ENCODE measurements around the gene MTTP. TPM values are rescaled to one million over a fixed set of nuclear protein-coding genes. Genes with fewer than 3 reads are reported as not detected.

The MTTP gene
- total RNA-seq, 1 experiment from 2014 or later: 0.20 TPM

- no peaks in the 10 kb centered on the region for H3K79me2 ChIP-seq (ENCODE audit: insufficient read depth, low read length)
- CTCF ChIA-PET: no interaction called here
- no peaks in the 10 kb centered on the region for H3K9me3 ChIP-seq (ENCODE audit: control insufficient read depth in 1 of 2, insufficient read depth in 1 of 2, low read depth in 1 of 2, low read length in 2 of 2)
- H3K27ac ChIP-seq (ENCODE audit: low read depth, low read length): no peak overlapping the region
- H3K36me3 ChIP-seq (ENCODE audit: control insufficient read depth in 1 of 2, insufficient read depth in 2 of 2, low read length in 2 of 2): no peaks in the 10 kb centered on the region
- no peaks in the 10 kb centered on the region for H3K27me3 ChIP-seq (ENCODE audit: insufficient read depth, low read length)
- RAD21 ChIA-PET (ENCODE audit: low non-redundant PET in 1 of 2, low total read pairs in 2 of 2, uncharacterized antibody in 2 of 2, unreplicated experiment in 2 of 2): no interaction called here
- TF ChIP-seq SIN3A (IDR thresholded peaks at IDR 0.05; ENCODE audit: low read depth) (no peak), ATF3 (IDR thresholded peaks at IDR 0.05) (no peak), CEBPB (IDR thresholded peaks at IDR 0.05; ENCODE audit: low read depth) (no peak), CTCF (IDR thresholded peaks at IDR 0.05 in 2 of 3, conservative IDR thresholded peaks at IDR 0.05 in 1 of 3; ENCODE audit: borderline replicate concordance in 1 of 3, insufficient read depth in 1 of 3, low read depth in 2 of 3, low read length in 2 of 3) (no peak), EZH2phosphoT487 (IDR thresholded peaks at IDR 0.05; ENCODE audit: borderline replicate concordance) (no peak), CBX3 (IDR thresholded peaks at IDR 0.05; ENCODE audit: low read depth) (no peak), JUND (IDR thresholded peaks at IDR 0.05) (no peak), POLR2A (IDR thresholded peaks at IDR 0.05; ENCODE audit: borderline replicate concordance, extremely low read depth, insufficient read depth, insufficient read length) (no peak), TCF7L2 (IDR thresholded peaks at IDR 0.05; ENCODE audit: borderline replicate concordance, extremely low read depth, insufficient read depth, insufficient read length) (no peak), ELF1 (IDR thresholded peaks at IDR 0.05; ENCODE audit: borderline replicate concordance, low read depth) (no peak), EGR1 (IDR thresholded peaks at IDR 0.05; ENCODE audit: low read depth) (no peak), SRF (IDR thresholded peaks at IDR 0.05; ENCODE audit: low read depth) (no peak), POLR2AphosphoS5 (IDR thresholded peaks at IDR 0.05; ENCODE audit: low read depth, low read length) (no peak), ZBTB33 (IDR thresholded peaks at IDR 0.05; ENCODE audit: extremely low read depth, insufficient replicate concordance, low read length) (no peak), FOSL1 (IDR thresholded peaks at IDR 0.05; ENCODE audit: low read depth) (no peak)
- ATAC-seq (no peak), DNase-seq (ENCODE audit: low read depth, low spot score) (no peak)
- H3K4me1 ChIP-seq (ENCODE audit: control insufficient read depth in 1 of 2, insufficient read depth in 2 of 2, low read length in 2 of 2): no peaks in the 10 kb centered on the region
- H3K4me3 ChIP-seq (replicated peaks in 1 of 2; ENCODE audit: low read depth in 1 of 2, low read length in 2 of 2): no peak overlapping the region
- no peaks in the 10 kb centered on the region for H4K20me1 ChIP-seq (ENCODE audit: insufficient read depth)
- intact Hi-C loops (cut with micrococcal nuclease): no loop called here
- H3K9ac ChIP-seq (ENCODE audit: low read length): no peak overlapping the region
- BruUV-seq (replicated peaks): no TSS peak
- no peak overlapping the region for H3K4me2 ChIP-seq (ENCODE audit: low read length)
- H3K9me2 ChIP-seq (ENCODE audit: insufficient read depth): no peaks in the 10 kb centered on the region
- H2AFZ ChIP-seq (ENCODE audit: low read depth, low read length, poor library complexity, severe bottlenecking): no peak overlapping the region
- POLR2A ChIA-PET: no interaction called here
Measured at GRCh38 chr4:99571883-99572282, 2.7 kb upstream of the MTTP start.

Data from HCT116 (cell line).